ENCODE measurements around the gene FPGS.

FPGS gene

DNA sequence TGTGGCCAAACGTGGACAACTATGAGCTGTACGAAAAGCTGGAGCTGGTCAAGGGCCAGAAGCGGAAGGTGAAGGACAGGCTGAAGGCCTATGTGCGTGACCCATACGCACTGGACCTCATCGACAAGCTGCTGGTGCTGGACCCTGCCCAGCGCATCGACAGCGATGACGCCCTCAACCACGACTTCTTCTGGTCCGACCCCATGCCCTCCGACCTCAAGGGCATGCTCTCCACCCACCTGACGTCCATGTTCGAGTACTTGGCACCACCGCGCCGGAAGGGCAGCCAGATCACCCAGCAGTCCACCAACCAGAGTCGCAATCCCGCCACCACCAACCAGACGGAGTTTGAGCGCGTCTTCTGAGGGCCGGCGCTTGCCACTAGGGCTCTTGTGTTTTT is 13.5 kb upstream of the FPGS start:
- no peak for DNase-seq (ENCODE audit: low read depth, low spot score)

DNA sequence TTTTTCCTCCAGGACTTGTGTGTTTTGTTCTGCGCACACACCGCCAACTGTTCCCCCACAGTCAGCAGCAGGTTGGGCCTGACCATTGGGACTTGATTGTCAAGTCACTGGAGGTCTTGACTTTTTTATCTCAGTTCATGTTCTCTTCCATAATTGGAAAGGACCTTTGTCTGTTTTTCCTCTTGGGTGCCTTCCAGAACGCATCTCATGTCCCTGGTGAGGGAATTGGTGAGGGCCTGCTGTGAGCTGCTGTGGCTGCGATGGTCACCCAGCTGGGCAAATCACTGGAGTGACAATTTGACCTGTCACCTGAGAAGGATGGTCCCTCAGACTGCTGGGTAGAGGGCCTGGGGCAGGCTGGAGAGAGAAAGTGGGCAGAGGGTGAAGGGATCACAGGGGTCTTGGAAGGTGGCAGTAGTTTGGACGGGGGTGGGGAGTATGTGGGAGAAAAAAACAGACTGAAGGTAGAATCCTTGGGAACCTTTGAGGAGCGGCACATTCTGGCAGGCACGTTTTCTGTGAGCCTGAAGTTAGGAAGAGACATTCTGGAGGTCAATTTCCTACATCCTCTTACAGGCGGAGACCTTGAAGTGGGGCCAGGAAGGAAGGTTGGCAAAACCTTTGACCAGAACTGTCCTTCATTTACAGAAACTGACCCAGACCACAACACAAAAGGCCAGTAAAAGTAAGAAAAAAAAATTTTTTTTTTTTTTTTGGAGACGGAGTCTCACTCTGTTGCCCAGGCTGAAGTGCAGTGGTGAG is 12.4 kb upstream of the FPGS start:
- DNase-seq (ENCODE audit: low read depth, low spot score) = no peak

DNA sequence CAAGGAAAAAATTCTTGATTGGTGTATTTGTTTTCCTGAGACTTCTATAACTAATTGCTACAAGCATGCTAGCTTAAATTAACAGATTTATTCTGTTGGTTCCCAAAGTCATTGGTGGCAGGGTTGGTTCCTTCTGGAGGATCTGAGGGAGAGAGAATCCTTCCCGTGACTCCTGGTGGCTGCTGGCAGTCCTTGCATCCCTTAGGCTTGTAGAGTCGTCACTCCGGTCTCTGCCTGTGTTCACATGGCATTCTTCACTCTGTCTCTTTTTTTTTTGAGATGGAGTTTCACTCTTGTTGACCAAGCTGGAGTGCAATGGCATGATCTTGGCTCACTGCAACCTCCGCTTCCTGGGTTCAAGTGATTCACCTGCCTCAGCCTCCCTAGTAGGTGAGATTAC is 11.6 kb upstream of the FPGS start:
- no peak for DNase-seq (ENCODE audit: low read depth, low spot score)

DNA sequence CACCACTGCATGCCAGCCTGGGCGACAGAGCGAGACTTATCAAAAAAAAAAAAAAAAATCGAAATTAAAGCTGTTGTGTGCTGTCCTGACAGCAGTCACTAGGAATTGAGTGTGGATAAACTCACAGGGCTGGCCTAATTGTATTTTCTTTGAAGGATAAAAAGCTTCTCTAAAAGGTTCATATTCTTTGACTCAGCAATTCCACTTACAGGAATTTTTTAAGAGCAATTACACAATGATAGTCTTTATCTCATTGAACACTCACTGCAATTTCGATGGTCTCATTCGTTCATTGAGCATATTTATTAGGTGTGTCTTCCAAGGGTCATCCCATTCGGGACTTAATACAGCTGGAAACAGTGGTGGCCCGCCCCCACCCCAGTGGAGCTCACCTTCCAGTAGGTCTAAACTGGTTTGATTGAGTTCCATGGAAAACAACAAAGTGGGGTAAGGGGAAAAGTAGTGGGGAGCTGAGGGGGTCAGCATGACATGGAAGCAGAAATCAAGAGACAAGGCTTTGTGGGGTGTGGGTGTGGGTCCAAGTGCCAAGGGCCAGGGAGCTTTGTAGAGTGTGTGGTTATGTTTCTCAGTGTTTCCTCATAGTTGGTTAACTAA is 10.2 kb upstream of the FPGS start:
- DNase-seq (ENCODE audit: low read depth, low spot score) = no peak

DNA sequence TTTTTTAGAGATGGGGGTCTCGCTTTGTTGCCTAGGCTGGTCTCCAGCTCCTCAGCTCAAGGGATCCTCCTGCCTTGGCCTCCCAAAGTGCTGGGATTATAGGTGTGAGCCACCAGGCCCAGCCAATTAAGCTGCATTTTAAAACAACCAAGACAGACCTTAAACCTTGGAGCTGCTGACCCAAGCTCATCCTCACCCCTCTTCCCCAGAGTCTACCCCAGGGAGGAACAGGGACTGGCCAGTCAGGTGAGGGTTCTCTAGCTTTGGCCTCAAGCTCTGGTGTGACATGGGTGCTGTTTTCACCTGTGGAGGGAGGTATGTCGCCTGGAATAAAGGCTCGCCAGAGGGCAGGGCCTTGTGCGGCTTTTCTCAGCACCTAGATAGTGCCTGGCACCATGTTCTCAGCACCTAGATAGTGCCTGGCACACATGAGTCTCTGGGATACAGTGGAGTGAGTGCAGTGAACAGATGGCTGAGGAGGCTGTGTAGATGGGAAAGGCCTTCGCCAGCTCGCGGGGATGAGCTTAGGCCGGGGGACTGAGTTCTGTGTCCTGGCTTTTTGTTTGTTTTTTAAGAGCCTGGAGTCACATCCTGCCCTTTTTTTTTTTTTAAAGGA is 9.5 kb upstream of the FPGS start:
- no peak for DNase-seq (ENCODE audit: low read depth, low spot score)

DNA sequence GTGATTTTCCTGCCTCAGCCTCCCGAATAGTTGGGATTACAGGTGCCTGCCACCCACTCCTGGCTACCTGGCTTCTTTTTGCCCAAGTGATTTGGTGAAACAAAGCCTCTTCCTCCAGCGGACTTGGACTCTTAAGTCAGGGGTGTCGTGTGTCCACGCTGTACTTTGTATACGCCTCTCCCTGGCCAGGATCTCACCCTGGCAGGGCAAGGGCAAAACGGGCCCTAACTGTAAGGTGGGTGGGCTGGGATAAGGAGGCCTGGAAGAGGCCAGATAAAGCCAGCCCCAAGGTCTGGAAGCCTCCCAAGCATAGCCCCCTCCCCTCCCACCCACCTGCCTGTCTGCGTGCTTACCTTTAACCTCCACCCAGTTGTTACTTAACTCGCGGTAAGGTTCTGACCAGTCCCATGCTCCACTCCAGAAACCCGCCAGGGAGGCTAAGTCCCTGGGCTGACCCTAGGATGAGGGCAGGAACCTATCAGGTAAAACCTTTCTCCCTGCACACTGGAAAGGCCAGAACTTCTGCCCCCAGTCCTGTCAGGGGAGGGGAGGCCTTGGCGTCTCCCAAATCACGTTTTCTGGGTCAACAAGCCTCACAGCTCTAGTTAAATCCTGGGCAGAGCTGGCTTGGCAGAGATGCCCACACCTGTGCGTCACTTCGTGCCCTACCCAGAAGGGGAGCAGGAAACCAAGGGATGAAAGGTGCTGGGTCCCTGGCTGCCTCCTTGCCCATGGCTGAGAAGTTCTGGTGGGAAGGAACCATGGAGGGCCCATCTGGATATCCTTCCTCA is 8.5 kb upstream of the FPGS start:
- no peak for DNase-seq (ENCODE audit: low read depth, low spot score)

DNA sequence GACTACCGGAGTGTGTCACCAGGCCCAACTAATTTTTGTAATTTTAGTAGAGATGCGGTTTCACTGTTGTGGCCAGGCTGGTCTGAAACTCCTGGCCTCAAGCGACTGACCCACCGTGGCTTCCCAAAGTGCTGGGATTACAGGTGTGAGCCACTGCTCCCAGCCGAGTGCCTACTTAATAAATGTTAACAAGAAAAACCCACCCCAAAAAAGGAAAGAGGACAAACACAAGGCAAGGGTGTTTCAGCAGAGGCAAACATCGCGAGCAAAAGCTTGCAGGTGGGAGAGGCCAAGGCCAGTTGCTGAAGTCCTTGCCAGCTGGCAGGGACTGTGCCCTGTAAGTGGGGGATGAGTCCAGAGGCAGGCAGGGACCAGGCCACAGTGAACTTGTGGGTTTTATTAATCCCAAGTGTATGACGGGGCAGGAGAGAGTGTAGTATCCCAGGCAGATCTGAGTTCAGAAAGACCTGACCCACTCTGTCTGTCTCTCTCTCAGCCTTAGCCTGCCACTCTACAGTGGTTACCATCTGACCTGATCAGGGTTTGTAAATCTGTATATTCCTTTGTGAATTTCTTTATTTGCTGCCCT is 6.4 kb upstream of the FPGS start:
- DNase-seq (ENCODE audit: low read depth, low spot score) = no peak

DNA sequence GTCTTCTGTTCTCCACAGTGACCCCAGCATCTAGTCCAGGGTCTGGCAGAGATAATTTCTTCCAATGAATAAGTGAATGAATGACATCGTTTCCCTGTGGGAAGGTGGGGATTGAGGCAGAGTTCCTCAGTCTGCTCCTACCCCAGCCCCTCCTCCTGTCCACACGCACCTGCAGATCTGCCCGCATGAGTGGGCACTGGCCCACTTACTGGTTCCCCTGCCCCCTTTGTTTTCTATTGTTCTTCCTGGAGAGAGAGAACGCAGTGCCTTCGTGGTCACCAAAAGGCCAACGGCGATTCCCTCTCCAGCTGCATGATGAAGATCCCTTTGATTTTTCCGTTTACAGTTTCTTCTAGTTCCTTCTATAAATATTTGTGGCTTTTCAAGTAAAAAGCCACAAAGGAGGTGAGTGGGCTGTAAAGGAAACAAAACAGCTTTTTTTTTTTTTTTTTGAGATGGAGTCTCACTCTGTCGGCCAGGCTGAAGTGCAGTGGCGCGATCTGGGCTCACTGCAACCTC is 5.8 kb upstream of the FPGS start:
- no peak for DNase-seq (ENCODE audit: low read depth, low spot score)

DNA sequence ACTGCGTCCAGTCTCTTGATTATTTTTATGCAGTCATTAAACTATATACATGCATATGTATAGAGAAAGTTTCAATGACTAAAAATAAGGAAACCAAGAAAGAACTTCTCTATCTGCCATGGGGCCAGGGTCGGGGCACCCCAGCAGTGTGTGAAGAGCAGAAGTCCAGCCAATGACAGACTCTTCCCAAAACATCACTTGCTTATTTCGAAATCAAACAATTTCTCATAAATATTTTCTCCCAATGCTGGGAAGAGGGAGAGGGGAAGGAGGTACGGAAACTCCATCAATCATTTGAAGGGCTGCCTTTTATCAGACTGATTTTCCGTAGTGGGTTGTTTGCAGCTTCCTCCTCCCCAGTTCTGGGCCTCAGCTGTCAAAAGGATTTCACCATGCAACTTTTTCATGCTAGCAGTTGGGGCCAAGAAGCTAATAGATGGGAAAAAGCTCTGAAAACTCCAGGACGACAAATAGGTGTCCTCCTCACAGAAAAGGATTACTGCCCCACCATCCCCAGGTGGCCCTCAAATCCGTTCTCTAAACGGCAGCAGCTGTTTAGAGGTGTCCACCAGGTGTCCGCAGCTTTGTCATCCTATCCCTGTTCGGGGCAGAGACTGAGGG is 617 bp upstream of the FPGS start:
- DNase-seq (ENCODE audit: low read depth, low spot score) = no peak

DNA sequence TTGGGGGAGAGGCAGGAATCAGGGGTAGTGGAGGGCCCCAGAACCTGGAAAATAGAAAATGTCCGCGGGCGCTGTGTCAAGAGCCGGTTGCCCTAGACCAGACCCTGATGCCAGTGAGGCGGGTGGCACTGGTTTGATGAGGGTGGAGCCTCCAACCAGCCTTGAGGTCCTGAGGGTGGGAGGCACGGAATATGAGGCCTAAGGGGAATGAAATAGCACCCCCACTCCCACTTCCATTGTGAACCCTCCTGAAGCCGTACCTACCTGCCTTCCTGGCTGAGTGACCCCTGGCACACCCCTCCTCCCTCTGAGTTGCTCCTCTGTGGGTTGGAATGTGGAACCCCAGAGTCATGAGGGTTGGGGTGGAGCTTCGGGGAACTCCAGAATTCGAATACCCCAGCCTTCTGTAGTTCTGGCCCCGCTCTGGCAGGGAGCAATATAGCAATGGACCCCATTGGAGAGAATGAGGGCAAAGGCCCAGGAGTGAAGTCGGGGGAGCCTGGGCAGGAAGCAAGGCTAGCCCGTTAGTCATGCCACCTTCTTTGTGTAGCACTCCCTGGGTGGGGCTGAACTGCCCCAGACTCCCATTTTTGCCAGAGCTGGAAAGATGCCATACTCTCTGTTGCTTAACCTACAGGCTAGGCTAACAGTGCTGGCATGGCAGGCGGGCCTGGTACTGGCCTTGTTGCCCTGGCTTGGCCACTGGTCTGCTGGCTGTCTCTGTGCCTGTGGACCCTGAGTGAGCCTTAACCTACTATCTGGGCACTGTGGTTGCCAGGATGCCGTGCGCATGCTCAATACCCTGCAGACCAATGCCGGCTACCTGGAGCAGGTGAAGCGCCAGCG is 1.0 kb downstream of the FPGS start:
- no peak for DNase-seq (ENCODE audit: low read depth, low spot score)

DNA sequence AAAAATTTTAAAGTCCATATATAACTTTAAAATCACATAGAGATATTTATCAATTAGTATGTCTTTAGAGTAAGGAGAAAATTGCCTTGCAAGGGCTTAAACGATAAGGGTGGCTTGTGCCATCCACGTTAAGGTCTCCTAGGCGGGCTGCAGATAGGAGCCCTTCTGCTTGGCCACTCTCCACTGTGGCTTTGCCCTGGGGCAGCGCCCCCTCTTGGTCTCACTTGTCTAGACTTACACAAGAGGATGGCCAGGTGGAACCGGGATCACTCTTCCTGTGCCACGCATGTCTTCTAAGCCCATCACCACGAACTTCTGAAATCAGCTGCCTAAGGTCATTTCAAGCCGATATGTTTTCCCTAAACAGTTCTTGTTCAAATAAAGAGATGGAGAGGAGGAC is 2.9 kb downstream of the FPGS start:
- no peak for DNase-seq (ENCODE audit: low read depth, low spot score)

DNA sequence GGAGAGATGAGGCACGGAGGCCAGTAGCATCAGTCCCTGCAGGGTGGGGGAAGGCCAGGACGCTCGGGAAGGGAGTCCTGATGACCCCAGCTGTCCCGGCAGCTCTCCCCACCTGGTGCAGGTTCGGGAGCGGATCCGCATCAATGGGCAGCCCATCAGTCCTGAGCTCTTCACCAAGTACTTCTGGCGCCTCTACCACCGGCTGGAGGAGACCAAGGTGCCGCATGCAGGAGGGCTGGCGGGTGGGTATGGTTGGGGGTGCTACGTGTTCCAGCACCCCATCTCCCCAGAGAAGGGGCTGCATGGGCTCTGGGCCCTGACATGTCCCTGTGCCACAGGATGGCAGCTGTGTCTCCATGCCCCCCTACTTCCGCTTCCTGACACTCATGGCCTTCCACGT is 4.2 kb downstream of the FPGS start:
- DNase-seq (ENCODE audit: low read depth, low spot score) = no peak

DNA sequence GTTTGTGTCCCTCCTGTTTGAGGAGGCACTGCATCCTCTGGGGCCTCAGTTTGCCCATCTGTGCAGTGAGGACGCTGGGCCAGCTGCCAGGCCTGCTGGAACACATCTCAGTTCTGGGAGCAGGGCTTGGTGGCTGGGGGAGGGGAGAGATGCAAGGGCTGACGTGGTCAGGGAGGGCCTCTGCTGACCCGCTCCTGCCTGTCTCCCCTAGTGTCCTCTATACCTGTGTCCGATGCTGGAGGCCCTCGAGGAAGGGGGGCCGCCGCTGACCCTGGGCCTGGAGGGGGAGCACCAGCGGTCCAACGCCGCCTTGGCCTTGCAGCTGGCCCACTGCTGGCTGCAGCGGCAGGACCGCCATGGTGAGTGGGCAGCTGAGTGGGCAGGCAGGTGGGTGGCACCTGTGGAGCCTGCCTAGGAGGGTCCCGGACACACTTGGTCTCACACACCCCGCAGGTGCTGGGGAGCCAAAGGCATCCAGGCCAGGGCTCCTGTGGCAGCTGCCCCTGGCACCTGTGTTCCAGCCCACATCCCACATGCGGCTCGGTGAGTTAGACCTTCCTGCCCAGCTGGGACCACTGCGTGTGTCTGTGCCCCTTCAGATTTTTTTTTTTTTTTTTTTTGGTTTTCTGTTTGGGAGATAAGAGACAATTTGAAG is 5.8 kb downstream of the FPGS start:
- no peak for DNase-seq (ENCODE audit: low read depth, low spot score)

DNA sequence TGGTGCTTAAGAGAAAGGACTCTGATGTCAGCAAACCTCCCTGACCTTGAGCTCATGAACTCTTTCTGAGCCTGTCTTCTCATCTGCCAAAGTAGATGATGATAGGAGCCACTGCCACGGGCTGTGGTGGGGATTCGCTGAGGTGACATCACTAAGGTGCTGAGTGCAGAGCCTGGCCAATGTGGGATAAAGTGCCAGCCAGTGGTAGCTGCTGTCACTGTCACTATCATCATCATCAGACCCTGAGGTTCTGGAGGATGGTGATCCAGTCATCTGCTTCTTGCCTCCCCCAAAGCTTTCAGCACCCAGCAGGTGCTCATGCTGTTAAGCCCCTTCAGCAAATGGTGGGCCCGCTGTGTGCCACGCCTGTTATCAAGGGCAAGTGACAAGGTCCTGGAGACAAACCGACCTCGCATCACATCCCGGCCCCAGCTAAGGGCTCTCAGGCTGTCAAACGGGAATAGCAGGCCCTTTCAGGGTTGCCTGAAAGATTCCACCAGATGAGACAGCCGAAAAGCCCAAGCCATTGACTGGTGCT is 6.4 kb downstream of the FPGS start:
- DNase-seq (ENCODE audit: low read depth, low spot score) = no peak

DNA sequence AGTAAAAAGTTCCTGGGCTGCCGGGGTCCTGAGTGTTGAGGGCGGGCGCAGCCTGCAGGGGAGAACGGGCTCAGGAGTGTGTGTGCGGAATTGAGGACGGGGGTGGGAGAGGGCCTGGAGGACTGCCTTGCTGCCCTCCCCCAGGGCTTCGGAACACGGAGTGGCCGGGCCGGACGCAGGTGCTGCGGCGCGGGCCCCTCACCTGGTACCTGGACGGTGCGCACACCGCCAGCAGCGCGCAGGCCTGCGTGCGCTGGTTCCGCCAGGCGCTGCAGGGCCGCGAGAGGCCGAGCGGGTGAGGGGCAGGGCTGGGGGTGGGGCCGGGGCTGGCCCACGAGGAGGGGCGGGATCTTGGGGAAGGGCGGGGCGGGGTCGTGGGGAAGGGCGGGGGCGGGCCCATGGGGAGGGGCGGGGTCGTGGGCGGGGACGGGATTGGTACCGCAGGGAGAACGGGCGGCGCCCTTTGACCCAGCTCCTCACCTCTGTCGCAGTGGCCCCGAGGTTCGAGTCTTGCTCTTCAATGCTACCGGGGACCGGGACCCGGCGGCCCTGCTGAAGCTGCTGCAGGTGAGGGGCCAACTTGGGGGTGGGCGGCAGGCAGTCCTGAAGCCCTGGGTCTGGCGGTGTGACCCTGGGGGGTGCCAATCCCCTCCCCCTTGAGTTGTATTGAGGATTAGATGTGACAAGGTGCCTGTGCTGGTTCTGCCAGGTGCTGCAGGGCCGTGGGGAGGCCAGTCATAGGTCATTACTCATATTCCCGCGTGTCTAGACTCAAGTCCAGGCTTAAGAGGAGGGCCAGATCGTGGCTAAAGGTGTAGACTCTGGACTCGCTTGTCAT is 7.1 kb downstream of the FPGS start:
- DNase-seq (ENCODE audit: low read depth, low spot score) = no peak

DNA sequence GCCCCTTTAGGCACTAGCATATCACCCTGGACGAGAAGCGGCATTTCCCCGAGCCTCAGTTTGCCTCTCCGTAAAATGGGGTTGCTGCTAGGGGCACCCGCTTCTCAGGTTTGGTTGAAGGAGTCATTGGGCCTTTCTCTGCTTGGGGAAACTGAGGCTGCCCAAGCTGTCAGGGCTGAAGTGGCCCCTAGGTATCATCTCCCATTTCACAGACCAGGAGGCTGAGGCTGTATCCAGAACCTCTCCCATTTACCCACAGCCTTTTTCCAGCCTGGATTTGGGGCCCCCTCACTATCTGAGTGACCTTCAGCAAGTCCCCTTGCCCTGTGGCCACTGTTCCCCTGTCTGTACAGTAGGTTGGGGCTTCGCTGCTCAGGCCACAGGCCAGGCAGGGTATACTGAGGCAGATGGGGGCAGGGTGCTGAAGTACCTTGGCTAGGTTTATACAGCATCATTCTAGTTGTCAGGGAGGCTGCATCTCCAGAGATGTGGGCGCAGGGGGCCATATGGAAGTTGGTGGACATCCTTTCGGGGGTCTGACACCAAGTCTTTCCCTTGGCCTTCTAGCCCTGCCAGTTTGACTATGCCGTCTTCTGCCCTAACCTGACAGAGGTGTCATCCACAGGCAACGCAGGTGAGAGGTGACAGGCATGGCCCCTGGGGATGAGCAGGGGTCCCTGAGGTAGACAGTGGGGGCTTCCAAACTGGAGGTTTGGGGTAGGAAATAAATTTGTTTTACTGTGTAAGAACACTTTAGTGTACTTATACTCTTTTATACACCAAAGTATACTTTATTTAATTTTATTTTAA is 7.9 kb downstream of the FPGS start:
- no peak for DNase-seq (ENCODE audit: low read depth, low spot score)

DNA sequence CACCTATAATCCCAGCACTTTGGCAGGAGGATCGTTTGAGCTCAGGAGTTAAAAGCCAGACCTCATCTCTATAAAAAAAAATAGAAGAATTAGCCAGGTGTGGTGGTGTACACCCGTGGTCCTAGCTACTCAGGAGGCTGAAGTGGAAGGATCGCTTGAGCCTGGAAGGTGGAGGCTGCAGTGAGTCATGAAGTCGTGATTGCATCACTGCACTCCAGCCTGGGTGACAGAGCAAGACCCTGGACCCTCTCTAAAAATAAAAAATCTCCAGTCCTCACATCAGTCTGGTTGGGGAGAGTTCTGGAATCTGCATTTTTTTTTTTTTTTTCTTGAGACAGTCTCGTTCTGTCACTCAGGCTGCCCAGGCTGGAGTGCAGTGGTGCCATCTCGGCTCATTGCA is 9.3 kb downstream of the FPGS start:
- DNase-seq (ENCODE audit: low read depth, low spot score) = no peak
